ENCODE results near the gene GPR156.
"Not testable (repeated sequence)": the region's sequence is repeated elsewhere in the genome, so short reads cannot be mapped to it uniquely, and the experiment has no call there.

Gene GPR156

DNA sequence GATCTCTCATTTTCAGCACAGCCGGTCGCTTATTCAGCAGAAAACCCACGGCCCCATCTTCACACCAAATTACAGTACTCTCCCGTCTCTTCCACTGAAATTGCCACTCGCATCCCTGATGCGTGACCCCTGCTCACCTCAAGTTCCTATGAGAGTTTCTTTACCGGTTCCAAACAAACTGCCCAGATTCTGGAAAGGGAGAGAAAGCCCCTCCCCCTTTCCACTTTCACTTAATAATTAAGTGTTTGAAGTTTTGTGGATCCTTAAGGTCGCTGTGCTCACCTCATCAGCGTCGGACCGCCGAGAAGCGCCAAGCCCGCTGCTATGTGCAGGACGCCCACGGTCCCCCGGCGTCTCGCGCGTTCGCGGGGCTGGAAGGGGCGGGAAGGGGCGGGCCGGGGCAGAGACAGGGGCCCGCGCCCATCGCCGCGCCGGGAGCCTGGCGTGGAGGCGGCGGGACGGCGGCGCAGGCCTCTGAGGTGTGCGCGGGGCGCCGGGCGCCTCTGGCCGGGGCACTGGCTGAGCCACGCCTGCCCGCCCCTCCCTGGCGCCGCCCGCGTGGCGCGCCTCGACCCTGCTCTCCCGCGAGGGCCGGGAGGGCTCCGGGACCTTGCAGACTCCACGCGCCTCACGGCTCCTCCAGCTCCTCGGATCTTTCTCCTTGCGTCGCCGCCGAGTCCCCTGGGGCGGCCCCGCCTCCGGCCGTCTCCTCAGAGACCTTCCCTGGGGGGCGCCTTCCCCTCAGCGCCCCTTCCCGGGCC lies at the start of gene GPR156:
GPR156 (minus strand) TSS at position 476 of the 761 bp plus-strand sequence. CDS start 41,124 bp downstream, outside the sequence.
- DNase-seq, result no peak

DNA sequence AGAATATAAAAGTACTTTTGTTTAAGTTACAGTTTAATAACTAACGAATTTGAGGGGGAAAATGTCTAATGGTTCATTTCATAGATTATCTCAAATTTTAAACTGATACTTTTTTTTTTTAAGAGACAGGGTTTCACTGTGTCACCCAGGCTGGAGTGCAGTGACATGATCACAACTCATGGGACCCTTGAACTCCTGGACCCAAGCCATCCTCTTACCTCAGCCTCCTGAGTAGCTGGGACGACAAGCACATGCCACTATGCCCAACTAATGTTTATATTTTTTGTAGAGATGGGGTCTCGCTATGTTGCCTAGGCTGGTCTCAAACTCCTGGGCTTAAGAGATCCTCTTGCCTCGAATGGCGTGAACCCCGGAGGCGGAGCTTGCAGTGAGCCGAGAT lies 47.6 kb upstream of the GPR156 start:
- no peak for DNase-seq

DNA sequence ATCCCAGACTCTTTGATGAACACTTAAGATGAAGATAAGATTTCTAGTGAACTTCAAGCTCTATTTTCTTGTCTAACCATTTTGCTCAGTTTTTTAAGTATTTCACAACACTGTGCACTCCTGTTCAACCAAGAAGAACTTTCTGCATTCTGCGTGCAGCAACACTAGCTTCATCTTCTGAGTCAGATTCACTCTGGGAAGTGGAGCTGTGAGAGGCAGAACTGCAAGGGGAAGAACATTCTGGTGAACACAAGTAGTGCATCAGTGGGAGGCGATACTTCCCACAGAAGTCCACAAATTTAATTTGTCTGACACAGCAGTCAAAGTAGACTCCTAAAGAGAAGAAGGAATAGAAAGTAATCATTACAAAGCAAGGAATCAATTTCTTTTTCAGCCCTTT lies 46.1 kb upstream of the GPR156 start:
- DNase-seq, result no peak

DNA sequence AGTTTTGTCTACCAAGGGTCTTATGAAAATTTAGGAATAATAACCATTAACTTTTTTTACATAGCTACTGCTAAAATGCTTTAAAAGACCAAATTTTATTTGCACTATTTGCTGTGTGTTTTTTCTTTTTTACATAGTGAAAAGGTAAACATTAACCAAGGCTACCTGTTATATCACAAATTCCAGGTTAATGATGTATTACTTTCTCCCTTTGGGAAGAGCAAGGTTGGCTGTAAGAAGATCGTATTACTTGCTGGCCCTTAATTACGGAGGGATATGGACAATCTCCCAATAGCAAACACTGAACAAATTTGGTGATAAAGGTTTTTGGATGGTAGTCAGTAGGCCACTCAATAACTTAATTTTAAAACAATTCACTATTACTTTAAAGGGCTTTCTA lies 41.8 kb upstream of the GPR156 start:
- DNase-seq, result no peak

DNA sequence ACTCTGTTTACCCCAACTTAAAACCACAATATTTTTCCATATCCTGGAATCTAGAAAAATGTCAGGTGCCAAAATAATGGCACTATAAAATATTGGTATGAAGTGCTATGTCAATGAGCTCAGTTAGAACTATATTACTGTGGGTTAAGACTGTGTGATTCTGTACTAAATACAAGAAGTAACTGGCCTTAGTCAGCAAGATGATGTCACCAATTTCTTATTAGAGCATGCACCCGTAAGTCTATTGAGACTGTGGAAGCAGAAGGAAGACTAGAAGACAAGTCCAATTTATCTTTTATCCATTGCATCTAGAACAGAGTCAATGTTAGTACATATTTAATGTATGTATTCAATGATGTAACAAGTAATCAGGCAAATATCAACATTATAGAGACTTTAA lies 39.2 kb upstream of the GPR156 start:
- no peak for DNase-seq

DNA sequence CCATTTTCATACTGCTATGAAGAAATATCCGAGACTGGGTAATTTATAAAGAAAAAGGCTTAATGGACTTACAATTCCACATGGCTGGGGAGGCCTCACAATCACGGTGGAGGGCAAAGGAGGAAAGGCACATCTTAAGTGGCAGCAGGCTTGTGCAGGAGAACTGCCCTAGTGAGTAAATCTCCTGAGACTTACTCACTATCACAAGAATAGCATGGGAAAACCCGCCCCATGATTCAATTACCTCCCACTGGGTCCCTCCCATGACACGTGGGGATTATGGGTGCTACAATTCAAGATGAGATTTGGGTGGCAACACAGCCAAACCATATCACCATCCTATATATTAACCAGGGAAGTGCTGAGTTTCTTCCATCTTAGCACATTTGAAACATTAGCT lies 38.7 kb upstream of the GPR156 start:
- DNase-seq, result peak; percentile 24

DNA sequence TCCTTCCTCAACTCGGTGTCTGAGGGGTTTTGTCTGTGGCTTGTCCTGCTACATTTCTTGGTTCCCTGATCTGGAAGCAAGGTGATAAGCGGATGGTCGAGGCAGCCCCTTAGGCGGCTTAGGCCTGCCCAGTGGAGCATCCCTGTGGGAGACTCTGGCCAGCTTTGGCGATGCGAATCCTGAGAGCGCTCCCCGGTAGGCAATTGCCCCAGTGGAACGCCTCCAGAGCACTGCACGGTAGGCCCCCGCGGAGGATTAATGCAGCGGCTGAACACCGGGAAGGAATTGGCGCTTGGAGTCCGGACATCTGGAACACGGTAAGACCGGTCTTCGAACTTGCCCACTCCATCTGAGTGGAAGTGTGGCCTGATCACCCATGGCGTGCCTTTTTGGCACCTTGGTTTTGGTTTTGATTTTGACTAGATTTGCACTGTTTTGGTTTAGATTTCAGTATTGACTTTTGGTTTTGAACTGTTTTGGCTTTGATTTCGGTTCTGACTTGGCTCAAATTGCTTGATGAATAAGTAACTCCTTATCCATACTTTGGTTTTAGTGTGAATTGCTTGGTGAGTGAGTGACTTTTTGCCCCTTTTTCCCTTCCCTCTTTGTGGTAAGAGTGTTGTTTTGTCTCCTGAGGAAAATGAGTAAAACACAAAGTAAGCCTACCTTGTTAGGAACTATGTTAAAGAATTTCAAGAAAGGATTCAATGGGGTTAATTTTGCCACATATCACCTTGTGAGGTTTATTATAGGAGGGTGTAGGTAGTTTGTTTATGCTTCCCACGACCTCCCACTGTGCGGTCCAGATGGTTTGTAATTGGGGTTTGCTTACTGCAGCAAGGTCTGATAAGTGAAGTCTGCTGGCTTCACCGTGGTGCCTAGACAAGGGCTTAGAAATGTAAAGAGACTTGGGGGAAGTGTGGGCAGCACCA lies 27.1 kb upstream of the GPR156 start:
- no peak for DNase-seq

DNA sequence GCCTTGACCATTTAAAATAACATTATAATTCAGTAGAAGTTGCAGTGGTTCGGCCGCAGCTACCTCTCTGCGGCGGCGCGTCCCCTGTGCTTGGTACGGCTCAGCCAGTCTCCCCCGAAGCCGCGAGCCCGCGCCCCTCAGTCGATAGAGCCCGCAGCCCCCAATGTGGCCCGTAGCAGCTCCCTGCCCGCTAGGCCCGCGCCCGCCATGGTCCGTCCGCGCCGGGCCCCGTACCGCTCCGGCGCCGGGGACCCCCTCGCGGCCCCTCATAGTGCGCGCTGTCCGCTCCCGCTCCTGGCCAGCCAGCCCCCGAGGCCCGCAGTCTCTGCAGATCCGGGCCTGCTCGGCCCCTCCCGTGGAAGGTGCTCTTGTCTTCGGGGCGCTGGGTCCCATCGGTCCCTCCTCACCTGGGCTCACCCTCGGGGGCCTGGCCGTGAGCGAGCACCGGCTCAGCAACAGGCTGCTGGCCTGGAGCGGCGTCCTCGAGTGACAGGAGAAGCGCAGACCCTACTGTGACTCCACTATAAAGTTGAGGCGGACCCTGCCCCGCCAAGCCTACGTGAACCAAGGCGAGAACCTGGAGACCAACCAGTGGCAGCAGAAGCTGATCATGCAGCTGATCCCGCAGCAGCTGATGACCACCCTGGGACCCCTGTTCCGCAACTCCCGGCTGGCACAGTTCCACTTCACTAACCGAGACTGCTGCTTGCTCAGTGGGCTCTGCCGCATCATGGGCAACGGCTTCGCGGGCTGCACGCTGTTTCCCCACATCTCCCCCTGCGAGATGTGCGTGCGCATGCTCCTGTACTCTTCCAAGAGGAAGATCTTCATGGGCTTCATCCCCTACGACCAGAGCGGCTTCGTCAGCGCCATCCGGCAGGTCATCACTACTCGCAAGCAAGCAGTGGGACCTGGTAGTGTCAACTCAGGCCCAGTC lies 21.8 kb upstream of the GPR156 start:
- DNase-seq, result no peak

DNA sequence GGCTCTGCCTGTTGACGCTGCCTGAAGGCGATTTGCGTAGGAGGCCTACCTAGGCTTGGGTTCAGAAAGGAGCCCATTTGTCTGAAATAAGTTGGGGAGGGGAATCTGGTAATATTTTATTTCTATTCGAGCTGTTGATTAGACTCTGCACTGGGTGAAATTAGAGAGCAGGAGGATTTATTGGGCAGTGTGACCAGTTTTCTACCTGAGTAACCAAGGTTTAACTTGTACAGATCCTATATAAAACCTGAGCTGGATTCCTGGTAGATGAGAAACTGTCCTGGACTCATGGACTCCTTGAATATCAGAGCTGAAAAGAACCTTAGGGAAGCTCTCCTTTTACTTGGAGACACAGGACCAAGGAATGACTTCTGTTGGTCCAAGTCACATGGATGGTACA lies 19.6 kb upstream of the GPR156 start:
- no peak for DNase-seq

DNA sequence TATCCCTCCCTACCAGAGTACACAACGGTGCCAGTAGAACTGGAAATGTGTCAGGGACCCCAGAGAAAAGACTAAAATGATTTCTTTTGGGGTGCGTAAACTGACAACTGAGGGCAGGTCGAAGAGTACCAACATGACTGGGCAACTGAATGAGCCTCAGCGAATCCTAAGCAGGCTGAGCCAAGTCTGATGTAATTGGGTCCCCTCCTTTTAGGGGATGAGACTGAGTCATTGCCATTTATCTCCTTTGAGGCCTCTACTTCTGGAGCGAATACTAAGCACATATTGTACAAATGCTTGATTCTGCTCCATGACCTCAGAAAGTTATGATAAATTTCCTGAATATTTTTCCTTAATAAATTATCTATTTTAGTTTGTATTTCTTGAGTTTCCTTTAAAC lies 17.3 kb upstream of the GPR156 start:
- DNase-seq, result no peak

DNA sequence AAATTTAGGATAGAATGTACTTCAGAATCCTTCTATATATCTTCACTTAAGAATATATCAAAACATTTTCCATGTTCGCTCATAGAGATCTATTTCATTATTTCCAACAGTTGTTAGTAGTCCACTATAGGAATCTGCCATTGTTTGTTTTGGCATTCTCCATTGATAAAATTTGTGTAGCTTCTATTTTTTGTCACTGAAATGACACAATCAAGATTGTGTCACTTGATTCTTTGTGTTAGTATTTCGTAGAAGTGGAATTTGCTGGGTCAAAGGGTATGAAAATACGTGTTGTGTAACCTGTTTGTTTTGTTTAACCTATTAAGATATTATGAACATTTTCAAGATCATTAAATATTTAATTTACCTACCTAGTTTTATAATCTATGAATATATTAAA lies 15.9 kb upstream of the GPR156 start:
- DNase-seq, result no peak

DNA sequence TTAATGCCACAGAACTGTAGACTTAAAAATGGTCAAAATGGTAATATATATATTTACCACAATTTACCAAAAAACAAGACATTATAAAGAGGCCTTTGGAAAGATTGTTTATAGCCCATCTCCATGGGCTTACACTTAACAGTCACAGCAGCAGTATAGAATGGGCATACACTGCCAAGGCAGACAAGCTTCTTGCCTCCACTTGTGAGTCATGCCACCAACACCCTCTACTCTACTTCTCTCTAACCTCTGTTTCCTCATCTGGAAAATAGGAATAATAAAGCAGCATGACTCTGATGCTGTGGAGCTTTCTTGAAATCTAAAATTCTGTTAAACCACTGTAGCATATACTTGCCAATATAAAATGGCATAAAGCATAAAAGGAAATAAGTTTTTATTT lies 14.4 kb upstream of the GPR156 start:
- DNase-seq, result no peak

DNA sequence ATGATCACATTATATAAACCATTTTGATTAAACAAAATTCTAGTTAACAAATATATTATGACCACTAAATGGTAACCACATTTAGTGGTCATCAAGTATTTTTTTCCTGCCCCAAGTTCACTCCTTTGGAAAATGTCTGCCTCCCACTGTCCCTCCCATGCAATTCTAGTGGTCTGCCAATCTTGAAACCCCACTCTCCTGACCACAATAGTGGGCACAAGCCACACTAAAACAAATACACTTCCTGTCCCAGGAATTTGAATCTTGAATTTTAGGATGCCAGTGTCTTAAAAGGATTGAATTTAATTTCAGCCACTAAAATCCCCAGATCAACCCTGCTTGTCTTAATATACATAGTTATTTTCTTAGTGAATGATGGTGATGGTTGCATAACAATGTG lies 14.0 kb upstream of the GPR156 start:
- no peak for DNase-seq

DNA sequence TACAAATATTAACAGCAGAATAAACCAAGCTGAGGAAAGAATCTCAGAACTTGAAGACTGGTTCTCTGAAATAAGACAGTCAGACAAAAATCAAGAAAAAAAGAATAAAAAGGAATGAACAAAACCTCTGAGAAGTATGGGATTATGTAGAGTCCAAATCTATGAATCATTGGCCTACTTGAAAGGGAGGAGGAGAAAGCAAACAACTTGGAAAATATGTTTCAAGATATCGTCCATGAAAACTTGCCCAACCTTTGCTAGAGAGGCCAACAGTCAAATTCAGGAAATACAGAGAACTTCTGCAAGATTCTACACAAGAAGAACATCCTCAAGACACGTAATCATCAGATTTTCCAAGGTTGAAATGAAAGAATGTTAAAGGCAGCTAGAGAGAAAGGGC lies 6.5 kb upstream of the GPR156 start:
- not testable (repeated sequence) for DNase-seq

DNA sequence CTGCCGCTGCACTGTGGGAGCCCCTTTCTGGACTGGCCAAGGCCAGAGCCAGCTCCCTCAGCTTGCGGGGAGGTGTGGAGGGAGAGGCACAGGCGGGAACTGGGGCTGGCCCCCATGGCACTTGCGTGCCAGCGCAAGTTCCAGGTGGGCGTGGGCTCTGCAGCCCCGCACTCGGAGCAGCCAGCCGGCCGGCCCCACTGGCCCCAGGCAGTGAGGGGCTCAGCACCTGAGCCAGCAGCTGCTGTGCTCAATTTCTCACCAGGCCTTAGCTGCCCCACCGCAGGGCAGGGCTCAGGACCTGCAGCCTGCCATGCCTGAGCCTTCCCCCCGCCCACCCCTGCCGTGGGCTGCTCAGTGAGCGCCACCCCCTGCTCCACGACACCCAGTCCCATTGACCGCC lies 4.6 kb upstream of the GPR156 start:
- no peak for DNase-seq

DNA sequence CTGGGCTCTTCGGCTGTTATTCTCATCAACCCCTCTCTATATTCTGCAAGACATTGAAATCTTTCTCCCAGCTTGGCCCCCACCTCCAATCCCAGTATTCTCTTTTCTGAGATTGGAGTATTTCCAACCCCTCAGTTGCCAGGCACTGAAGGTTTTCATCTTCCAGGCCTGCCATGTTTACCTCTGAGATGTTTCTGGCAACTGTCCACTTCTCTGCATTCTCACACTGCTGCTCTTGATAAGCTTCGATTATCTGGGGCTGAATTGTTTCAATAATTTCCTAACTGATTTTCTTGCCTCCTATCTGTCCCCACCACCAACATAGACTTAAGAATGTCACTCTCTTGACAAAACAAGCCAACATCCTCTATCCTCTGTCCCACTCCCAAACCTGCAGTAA lies 1.4 kb upstream of the GPR156 start:
- DNase-seq, result no peak

DNA sequence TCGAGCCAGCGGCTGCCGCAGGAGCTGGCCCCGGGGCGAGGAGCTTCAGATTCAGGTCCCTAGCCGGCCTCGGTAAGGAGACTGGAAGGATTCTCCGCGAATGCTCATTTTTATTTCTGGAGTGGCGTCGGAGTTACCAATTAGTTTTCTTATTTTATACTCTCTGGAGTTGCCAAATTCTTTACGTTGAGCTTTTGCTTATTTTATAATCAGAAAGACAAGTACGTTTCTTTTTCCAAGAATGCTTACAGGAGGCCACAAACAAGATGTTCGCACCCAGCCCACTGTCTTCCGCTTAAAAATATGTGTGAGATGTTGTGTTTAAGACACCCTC lies 453 bp upstream of the GPR156 start:
- no peak for DNase-seq

DNA sequence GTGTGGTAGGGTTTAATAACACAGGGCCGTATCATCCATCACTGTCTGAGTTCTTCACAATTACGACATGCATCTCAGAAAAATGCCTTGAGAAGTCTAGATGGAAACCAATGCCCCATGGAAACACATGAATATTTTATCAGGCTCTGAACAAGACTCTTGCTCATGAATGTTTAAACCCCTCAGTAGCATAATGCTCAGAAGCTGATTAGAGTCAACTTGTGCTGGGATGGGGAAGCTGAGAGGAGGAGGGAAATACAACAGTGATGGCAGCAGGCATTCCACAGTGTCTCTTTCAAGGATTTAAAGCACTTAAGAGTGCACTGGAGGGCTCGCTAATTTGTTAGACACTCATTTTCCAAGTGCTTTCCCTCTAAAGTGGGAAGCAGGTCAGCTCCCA lies 3.8 kb downstream of the GPR156 start:
- no peak for DNase-seq

DNA sequence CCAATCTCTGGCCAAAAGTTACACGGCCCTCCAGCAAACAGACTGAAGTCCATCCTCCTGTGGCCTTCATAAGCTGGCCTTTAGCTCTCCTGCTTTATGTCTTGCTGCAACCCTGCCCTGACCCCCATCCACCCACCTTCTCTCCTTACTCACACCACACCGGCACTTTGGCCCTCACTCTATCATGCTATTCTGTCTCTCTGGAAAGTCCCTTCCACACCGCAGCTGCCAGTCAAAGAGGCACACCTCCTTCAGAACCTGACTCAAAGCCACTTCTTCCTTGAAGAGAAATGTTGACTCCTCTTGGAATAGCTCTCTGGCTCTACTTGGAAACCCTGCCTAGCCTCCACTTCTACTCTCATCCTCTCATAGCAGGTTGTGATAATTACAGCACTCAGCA lies 4.5 kb downstream of the GPR156 start:
- no peak for DNase-seq

DNA sequence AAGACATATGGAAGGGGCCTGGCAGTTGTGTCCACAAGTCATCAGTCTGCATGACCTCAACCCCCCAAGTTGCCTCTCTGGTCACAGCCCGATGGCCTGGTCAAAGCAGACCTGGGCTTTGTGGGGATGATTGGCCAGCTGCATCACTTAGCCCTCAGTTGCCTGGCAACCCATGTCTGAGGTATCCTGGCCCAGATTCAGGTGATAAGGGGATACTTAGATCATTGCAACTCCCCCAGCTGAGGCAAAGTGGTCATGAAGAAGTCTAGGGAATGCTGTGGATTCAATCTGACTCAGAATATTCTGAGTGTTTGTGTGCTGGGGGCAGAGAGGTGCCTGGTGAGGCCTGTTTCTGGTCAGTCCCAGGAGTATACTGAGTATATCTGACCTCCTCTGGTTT lies 5.0 kb downstream of the GPR156 start:
- DNase-seq, result no peak

DNA sequence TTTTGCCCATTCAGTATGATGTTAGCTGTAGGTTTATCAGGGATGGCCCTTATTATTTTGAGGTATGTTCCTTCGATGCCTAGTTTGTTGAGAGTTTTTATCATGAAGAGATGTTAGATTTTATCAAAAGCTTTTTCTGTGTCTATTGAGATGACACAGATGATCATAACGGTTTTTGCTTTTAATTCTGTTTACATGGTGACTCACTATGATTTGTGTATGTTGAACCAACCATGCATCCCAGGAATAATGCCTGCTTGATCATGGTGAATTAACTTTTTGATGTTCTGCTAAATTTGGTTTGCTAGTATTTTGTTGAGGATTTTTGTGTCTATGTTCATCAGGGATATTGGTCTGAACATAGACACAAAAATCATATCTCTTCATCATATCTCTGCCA lies 8.3 kb downstream of the GPR156 start:
- no peak for DNase-seq

DNA sequence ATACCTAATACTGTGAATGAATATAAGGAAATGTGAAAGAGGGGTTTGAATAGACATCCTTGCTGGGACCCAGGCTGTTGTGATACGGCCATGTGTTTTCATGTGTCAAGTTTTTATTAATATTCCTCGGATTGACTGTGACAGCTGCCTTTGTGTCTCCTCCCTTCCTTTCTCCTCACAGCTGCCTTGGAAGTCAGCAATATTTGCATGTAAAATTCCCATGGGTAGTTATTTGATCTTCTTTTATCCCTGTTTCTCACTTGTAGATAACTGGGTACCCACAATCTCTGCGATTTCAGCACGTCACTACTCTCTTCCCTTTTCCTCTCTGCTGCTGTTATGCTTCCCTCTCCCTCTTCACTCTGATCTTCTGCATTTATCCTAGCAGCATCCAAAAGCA lies 9.4 kb downstream of the GPR156 start:
- no peak for DNase-seq

DNA sequence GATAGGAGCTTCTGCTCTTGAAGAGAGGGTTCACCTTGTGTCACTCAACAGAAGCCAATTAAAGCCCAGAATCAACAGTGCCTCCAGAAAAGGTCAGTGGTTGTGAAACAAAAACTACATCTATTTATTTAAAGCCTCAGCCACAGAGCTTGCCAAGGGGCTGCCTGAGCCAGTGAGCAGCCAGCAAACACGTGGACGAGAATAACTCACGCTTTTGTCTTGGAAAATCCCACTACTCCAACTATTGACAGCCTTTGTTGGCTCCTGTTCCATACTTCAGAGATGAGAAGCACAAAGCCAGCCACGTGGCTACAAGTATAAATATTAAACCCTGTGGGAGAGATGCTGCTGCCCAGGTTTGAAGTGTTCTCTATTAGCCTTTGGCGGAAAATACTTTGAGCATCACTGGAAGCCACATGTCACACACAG lies 10.3 kb downstream of the GPR156 start:
- no peak for DNase-seq

All from activated naive CD4-positive, alpha-beta T cell treated with Interleukin-2 at 50 U/mL for 16 hours (primary cell).